HG03442 (cell line): ENCODE measurements around the gene DENND11.

Source experiments
- ATAC-seq: cut with Tn5 transposase; IDR thresholded peaks from one replicate; pipeline ENCODE4 v1.9.1; 2021; ENCODE audit warnings: mild to moderate bottlenecking, moderate library complexity; ENCODE audit not compliant: unreplicated experiment

Gene DENND11

DNA sequence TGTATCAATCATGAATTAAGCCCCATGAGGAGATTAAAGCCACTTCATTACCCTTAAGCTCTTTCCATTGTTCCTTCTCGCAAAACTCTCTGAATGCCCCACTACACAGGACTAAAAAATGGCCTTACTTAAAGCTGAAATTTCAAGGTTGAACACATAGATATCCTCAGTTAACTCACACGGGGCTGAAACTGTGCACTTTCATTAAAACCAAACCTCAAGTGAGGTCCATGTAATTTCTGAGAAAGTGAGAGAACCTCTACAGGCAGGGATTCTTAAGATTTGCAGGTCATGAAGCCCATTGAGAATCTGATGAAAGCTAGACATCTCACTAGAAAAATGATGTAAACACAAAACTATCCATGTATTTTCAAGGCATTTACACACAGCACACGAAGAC, 15.9 kb downstream of the DENND11 start:
- no peak for ATAC-seq

- ATAC-seq = no peak
Observed at GRCh38 chr7:141685285-141686023, 16.5 kb downstream of the DENND11 start.

DNA sequence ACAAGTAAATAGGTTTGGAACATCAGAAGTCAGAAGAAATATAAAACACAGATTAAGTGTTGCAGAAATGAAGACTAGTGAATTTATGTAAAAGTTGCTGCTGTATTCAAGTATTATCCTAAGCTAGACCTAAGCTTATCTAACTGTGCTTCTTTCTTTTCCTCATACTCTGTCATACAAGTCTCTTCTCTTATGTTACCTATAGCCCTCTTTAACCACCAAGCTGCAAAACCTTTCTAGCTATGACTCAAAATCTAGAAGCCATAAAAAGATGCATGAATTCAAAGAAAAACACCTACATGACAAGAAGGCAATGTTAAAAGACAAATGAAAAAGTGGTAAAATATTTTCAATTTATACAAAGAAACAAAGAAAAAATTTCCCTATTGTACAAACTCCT, 23.0 kb downstream of the DENND11 start:
- peak; percentile 78 for ATAC-seq

DNA sequence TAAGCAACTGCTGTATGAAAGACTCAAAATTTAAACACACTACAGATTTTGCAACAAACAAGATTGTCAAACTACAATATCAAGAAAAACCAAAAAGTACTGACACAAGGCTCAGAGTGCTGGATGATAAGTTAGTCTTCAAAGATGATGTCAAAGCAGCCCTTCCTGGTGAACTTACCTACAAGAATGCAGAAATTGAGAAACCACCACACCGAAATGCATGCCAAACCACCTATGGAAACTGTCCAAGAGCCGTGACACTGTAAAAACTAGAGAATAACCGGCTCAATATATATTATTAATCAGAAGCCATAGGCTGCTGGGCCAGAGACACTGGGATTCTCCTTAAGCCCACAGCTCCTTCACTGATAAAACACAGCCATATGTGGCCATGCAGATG, 25.3 kb downstream of the DENND11 start:
- no peak for ATAC-seq

DNA sequence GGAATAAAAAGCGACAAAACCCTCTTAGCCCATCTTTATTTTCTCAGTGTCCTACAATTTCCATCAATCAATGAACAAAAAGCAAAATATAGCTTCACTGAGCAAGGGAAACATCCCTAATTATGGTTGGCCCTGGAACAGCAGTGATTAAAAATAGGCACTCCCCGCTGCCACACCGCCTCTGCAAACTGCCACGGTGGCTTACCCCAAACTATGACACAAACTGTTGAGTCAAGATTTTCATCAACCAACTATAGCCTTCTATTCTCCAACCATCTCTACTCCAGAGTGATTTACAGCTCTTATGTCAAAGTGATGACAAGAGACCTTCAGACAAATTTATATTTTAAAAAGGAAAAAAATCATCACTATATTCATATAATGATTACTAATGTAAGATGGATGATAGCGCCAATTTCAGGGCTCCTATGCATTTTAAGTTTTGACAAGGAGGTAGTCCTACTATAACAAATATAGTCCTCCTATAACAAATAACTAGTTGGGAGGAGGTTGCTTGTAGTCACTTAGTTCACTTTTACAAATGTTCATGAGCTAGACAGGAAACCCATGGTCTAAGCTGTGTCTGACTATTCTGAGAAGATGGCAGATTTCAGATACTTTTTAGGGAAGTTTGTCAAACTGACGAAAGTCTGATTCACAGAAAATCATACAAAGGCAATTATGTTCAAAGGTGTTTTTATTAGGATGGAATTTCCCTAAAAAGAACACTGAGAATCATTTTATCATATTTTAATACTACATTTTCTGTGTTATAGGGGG, 26.3 kb downstream of the DENND11 start:
- ATAC-seq = no peak

GRCh38 chr7:141674702-141675101, 27.3 kb downstream of the DENND11 start:
- no peak for ATAC-seq

DNA sequence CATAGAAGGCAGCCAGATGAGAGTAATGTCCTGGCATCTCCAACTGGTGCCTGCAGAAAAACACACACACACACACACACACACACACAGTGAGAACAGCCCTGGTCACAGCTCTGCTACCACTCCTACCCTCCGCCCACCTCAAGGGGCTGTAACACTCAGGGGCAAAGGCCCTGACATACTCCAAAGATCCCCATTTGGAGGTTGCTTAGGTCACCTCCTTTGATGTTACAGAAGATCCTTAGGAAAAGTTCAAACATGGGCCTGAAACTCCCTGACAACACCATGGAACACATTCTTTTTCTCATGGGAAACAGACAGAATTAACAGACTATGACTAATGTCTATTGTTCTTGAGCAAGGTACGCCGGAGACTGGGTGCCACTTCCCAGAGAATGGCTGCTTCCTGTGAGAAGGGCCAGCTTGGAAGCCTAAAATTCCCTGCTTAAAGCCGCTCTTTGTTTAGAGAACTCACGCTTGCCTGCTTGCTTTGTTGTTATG, 27.7 kb downstream of the DENND11 start:
- ATAC-seq = no peak

DNA sequence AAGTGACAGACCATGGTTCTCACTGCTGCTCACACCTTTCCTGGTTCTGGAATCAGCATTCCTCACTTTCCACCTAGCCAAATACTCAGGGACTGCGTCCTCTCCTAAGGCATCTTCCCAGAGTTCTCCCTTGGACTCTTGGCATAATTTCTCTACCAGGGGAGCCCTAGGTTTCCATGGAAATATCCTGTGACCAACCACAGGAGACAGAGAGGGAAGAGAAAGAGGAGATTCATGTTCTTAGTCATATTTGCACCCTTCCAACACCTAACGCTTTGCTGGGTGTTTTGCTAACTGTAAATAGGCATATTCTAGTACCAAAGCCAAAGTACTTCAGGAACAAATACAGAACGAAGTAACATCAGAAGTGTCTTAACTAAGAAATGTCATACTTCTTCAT, 28.6 kb downstream of the DENND11 start:
- no peak for ATAC-seq

DNA sequence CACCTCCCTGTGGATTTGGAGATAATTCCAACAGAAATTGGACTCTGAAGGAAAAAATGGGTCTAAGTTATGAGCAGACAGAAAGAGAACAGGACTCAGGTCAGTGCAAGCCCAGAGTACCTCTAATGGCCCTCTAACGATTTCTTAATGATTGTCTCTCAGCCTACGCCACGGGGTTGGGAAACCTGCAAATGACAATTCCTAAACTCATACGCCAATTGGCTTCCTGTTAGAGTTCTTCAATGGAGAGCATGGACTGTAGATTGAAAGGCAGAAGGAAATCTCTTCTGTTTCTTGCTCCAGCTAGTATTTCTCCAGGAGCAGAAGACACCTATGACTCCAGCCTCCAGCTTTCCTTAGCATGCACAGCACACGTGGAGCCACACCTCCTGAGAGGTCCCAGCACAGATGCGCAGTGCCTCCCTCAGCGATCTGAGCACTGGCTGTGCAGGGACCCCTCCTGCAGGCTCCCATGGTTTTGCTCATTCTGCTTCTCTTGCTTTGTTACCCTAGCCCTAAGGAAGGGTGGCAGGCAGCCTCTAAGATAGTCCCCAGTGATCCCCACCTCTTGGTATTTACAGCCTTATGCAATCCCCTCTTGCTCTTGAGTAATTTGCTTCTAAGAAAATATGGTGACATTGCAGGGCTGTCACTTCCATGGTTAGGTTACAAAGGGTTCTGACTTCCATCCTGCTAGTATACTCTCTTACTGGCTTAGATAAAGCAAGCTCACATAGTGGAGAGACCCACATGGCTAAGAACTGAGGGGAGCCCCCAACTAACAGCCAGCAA, 30.1 kb downstream of the DENND11 start:
- ATAC-seq = no peak

GRCh38 chr7:141668853-141669252, 33.1 kb downstream of the DENND11 start:
- ATAC-seq = no peak

DNA sequence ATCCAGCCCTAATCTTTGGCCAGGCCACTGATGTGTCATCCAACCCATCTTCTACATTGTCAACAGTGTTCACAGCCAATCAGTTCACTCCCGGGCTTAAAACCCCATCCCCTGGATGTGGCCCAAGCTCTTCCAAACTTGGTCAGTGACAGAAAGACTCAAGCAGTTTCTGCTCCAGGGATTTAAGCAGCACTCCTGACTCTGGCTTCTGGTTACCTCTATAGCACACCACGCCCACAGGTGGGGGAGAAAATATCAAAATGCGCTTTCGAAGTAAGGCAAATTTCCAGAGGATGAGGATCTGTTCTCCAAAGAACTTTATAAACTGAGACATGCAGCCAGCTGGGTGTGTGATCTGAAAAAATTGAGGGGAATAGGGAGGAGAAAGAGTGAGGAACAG, 35.9 kb downstream of the DENND11 start:
- ATAC-seq = no peak

DNA sequence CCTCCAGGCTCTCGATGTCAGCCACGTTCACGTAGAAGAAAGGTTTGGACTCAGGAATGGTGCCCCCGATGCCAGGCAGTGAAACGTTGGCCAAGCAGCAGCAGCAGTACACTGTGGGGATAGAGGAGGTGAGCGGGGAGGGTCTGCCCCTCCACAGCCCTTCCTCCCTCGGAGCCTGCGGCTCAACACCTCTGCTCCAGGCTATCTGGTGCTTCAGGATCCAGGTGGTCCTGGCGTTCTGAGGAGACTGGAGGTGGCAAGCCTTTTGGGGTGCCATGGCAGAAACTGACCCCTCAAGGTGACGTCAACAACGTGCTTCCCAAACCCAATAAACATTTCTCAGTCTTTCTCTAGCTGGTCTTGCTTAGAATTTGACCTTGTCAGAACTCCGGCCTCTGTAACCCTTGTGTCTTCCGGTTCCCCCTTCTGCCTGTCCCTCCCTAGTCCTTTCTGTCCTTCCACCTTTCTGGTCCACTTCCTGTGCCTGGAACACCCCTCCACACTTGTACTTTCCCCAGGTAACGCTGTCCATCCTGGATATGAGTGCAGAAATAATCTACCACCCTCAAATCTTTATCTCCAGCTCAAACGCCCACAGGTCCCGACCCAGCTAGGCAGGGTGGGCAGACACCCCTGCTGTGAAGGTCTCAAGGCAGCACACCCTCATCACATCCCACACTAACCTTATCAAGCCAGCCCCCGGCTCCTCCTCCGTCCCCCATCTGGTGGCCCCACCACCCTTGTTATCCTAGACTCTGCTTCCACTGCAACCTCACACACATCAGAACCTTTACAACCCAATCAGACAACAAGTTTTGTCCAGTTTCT, 36.5 kb downstream of the DENND11 start:
- ATAC-seq = no peak

DNA sequence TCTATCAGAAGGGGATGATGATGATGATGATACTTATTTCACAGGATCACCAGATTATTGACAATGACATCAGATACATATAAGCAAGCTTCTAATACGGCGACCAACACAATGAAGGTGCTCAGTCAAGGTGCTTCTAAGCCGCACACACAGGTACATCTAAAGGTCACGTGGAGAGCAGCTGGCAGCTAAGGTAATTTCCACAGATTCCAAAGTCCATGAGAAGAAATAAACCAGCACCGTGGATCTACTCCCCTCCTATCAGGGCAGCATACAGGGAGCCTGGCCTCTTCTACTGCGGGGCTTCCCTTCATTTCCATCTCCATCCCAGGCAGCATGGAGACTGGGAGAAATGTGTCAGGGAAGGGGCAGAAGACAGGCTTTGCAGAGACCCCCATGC, 37.5 kb downstream of the DENND11 start:
- ATAC-seq = no peak

DNA sequence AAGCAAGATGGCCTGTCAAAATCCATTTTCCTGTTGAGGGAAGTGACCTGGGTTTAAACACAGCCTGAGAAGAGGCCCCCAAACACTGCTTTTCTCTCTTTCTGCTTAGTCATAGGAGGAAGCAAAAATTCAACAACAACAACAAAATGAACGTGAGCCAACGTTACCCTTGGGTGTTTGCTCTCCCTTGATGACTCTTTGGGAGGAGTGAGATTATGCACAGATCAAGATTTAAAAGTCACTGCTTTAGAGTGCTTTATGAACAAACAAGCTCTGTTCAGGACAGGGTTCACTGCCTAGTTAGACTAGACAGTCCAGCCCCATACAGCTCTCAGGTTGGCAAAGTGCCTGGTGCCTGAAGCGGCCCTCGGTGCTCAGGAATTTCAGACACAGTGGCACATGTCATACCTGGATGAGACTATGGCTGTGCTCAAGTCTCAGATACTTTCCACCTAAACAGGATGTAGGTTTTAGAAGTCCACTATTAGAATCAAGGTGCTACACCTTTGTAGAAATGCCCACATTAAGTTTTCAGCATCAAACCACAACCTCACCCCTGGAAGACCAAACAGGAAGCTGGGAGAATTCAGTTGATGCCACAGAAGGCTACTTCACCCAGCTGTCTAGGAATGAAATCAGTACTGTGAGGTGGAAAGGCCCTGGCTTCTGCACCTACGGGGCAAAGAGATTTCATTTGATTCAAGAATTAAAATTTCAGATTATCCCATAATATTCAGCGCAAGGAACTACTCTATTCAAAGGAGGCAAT, 38.7 kb downstream of the DENND11 start:
- ATAC-seq = no peak

GRCh38 chr7:141660259-141660658, 41.7 kb downstream of the DENND11 start:
- ATAC-seq = no peak

GRCh38 chr7:141659501-141659900, 42.5 kb downstream of the DENND11 start:
- ATAC-seq = no peak

- ATAC-seq = peak; percentile 69
Observed at GRCh38 chr7:141654551-141654950, 47.4 kb downstream of the DENND11 start.

DNA sequence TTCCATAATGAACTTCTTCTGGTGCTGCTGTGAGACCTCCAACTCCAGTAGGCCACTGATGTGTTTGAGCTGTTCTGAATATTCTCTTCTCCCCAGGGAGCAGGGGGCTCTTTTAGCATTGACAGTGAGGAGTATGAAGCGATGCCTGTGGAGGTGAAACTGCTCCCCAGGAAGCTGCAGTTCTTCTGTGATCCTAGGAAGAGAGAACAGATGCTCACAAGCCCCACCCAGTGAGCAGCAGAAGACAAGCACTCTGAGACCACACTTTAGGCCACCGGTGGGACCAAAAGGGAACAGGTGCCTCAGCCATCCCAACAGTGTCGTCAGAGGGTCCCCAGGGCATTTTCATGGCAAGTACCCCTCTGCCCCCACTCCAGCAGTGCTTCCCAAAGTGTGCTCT, 49.3 kb downstream of the DENND11 start:
- no peak for ATAC-seq
